ENCODE data around the gene PIANP.

Gene PIANP

DNA sequence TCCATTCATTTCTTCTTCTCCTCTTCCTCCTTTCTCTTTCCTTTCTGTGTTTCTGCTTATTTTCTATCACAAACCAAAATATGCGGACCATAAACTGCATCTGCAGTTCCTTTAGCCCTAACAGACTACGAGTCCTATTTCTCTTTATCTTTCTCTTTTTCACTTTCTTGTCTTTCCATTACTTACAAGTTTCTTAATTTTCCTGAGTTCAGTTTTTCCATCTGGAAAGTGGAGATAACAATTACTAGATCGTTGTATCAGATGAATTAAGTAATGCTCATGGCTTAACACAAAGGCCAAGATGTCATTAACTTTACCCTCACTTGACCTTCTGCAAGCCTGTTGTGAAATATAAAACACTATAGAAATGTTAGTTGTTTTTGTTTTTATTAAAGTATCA is 22.2 kb upstream of the PIANP start:
- no peak for TF ChIP-seq GATA3 (IDR thresholded peaks at IDR 0.05; ENCODE audit: low read depth, low read length)
- no peak for TF ChIP-seq GATA2 (IDR thresholded peaks at IDR 0.05; ENCODE audit: low read depth, low read length)

DNA sequence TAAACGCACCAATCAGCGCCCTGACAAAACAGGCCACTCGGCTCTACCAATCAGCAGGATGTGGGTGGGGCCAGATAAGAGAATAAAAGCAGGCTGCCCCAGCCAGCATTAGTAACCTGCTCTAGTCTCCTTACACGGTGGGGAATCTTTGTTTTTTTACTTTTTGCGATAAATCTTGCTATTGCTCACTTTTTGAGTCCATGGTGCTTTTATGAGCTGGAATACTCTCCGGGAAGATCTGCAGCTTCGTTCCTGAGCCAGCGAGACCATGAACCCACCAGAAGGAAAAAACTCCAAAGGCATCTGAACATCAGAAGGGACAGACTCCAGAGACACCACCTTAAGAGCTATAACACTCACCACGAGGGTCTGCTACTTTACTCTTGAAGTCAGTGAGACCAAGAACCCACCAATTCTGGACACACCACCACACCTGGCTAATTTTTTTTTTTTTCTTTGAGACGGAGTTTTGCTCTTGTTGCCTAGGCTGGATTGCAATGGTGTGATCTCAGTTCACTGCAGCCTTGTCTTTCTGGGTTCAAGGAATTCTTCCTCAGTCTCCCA is 16.3 kb upstream of the PIANP start:
- TF ChIP-seq GATA3 (IDR thresholded peaks at IDR 0.05; ENCODE audit: low read depth, low read length): no peak
- TF ChIP-seq GATA2 (IDR thresholded peaks at IDR 0.05; ENCODE audit: low read depth, low read length): no peak

DNA sequence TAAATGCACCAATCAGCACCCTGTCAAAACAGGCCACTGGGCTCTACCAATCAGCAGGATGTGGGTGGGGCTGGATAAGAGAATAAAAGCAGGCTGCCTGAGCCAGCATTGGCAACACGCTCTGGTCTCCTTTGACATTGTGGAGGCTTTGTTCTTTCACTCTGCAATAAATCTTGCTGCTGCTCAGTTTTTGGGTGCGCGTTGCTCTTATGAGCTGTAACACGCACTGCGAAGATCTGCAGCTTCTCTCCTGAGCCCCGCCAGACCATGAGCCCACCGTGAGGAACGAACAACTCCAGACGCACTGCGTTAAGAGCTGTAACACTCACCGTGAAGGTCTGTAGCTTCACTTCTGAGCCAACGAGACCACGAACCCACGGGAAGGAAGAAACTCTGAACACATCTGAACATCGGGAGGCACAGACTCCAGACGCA is 8.4 kb upstream of the PIANP start:
- TF ChIP-seq GATA2 (IDR thresholded peaks at IDR 0.05; ENCODE audit: low read depth, low read length) (no peak), GATA3 (IDR thresholded peaks at IDR 0.05; ENCODE audit: low read depth, low read length) (no peak)

DNA sequence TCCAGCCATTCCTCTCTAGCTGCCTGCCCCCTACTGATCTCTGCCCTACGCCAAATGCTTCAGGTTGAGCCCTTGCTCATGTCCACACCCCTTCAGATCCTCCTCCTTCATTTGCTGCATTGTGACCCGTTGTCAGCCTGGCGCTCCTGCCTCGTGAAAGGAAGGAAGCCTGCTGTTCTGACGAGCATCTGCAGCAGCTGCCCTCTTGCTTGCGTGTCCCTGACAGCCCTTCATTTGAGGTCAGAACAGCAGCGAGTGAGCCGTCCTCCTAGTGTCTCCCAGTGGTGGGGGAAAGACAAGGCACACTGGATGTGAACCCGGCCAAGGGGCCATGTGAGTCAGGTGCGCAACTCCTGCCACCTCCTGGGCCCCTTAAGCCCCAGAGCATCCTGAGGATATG is 3.0 kb upstream of the PIANP start:
- no peak for TF ChIP-seq GATA3 (IDR thresholded peaks at IDR 0.05; ENCODE audit: low read depth, low read length)
- no peak for TF ChIP-seq GATA2 (IDR thresholded peaks at IDR 0.05; ENCODE audit: low read depth, low read length)

DNA sequence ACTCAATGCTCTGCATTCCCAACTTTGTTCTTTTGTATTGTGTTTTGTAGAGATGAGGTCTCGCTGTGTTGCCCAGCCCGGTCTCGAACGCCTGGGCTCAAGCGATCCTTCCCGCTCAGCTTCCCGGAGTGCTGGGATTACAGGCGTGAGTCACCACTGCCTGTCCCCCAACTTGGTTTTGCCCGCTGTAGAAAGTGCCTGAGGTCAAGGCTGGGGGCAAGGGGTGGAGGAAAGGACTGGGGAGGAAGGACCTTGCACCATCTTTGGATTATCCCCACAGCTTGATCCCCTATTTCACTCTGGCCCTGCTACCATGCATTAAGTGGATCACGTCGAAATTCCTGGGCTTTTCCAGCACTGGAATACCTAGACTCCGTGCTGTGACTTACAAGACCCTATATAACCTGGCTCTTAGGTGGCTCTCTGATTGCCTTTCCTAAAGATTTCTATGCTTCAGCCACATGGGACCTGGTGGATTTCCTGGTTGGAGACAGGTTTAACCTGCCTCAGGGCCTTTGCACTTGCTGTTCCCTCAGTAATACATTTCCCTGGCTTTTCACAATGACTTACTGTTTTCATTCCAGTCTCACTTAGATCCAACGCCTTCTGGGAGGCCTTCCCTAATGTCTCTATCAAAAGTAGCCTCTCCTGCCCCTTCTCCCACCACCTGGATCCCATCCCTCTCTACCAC is 608 bp upstream of the PIANP start:
- TF ChIP-seq GATA3 (IDR thresholded peaks at IDR 0.05; ENCODE audit: low read depth, low read length) (no peak), GATA2 (IDR thresholded peaks at IDR 0.05; ENCODE audit: low read depth, low read length) (no peak)

DNA sequence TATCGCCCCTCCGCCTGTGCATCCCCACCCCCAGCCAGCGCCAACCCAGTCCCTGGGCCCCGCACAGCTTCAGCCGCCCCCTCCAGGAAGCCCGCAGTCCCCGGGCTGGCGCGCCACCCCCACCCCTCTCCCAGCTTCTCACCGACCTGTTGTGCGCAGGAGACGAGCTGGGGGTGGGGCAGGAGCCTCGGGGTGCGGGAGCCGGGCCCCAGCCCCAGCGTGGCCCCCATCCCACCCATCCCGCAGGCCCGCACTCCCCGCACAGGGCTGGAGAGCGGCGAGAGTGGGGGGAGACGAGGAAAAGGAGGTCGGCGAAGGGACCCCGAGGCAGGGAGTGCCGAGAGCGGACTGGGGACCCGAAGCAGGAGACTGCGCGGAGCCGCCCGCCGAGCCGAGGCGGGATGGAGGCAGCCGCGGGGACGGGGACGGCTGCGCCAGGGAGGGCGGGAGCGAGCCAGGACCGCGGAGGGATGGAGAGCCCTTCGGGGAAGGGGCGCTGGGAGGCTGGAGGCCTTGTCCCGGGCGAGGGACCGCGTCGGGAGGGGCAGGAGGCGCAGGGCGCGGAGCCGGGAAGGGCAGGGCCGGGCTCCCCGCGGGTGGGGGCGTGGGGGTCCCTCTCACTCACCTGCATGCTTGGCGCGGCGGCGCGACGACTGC is 498 bp downstream of the PIANP start:
- TF ChIP-seq GATA3 (IDR thresholded peaks at IDR 0.05; ENCODE audit: low read depth, low read length) (no peak), GATA2 (IDR thresholded peaks at IDR 0.05; ENCODE audit: low read depth, low read length) (no peak)

DNA sequence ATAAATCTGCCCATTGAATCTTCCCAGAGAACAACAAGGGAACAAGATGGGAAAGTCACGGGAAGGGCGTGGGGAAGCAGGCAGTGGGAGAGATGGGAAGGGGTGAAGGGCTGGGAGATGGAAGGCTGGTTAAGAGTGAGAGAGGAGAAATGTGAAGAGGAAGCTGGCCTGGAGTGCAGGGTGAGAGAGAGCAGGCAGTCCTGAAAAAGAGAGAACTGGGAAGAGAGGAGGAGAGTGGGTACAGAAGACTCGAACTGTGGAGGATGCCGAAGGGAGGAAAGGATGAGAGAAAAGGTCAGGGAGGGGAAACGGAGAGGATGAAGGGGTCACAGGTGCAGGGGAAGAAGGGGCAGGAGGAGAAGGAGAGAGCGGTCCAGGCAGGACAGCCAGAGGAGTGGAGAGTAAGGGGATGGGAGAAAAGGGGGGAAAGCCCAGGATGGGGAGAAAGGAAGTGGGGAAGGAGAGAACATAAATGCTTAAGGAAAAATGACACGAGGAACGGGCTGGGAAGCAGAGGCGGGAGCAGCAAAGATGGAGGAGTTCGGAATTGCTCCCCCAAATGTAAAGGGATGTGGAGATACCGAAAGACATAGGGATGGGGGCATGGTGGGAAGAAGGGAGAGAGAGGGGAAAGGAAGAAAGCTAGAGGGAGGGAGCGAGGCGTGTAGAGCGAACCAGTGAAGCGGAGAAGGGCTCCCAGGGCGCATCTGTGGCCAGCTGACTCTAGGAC is 1.2 kb downstream of the PIANP start:
- no peak for TF ChIP-seq GATA3 (IDR thresholded peaks at IDR 0.05; ENCODE audit: low read depth, low read length)
- no peak for TF ChIP-seq GATA2 (IDR thresholded peaks at IDR 0.05; ENCODE audit: low read depth, low read length)

DNA sequence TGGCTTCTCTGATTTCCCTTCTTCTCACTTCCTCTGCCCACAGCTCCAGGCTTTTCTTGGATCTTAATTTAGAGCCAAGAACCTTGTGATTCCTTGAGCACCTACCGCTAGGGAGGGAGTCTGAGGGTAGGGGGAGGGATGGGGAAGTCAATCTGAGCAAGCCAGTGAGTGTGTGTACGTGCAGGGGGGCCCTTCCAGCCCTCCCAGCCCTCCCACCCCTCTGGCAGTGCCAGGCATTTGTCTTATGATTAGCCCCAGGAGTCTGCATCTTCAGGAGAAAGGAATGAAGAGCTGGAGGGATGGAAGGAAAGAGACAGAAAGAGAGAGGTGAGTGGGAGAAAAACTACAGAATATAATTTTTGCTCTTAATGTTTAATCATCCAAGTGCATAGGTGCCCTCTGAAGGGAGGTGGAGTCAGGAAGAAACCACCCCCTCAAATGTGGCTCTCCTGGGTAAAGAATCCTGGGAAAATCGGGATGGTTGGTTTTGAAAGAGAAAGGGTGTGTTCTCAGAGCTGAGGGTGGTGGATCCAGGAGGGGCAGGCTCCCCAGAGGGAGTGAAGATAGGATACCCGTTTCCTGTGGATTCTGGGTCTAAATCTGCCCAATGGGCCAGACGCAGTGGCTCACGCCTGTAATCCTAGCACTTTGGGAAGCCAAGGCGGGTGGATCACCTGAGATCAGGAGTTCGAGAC is 2.1 kb downstream of the PIANP start:
- TF ChIP-seq GATA2 (IDR thresholded peaks at IDR 0.05; ENCODE audit: low read depth, low read length): no peak
- TF ChIP-seq GATA3 (IDR thresholded peaks at IDR 0.05; ENCODE audit: low read depth, low read length): no peak

DNA sequence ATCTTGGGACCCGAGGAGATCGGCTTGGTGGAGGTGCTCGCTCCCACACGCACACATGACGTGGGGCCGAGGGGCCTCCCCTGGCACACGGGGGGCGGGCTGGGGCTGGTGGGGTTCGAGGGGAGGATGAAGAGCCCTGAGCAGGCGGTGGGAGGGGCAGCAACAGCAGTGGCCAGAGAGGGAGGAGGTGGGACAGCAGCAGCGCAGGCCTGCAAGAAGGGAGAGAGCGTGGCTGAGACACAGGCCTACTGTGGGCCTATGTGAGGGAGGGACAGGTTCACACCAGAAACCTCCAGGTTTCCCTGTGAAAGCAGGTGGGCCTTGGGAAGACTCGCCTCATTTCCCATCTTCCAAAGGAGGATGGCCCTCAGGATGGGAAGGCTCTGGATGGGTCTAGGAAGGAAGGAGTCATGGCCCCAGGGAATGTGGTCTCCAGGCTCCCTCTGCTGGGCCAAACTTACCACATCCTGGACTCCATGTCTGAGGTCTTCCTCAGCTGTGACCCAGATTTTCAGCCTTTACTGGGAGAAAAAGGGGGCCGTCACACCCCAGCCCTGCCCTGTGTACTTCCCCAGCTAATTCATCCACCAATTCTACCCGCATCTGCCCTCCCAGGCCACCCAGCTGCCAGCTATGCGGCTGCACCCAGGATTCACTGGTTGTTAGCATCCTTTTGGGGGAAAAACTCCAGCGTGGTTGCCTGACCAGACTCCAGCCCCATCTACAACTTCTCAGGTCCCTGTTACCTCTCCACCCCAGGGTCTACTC is 2.8 kb downstream of the PIANP start:
- TF ChIP-seq GATA2 (IDR thresholded peaks at IDR 0.05; ENCODE audit: low read depth, low read length): no peak
- no peak for TF ChIP-seq GATA3 (IDR thresholded peaks at IDR 0.05; ENCODE audit: low read depth, low read length)

DNA sequence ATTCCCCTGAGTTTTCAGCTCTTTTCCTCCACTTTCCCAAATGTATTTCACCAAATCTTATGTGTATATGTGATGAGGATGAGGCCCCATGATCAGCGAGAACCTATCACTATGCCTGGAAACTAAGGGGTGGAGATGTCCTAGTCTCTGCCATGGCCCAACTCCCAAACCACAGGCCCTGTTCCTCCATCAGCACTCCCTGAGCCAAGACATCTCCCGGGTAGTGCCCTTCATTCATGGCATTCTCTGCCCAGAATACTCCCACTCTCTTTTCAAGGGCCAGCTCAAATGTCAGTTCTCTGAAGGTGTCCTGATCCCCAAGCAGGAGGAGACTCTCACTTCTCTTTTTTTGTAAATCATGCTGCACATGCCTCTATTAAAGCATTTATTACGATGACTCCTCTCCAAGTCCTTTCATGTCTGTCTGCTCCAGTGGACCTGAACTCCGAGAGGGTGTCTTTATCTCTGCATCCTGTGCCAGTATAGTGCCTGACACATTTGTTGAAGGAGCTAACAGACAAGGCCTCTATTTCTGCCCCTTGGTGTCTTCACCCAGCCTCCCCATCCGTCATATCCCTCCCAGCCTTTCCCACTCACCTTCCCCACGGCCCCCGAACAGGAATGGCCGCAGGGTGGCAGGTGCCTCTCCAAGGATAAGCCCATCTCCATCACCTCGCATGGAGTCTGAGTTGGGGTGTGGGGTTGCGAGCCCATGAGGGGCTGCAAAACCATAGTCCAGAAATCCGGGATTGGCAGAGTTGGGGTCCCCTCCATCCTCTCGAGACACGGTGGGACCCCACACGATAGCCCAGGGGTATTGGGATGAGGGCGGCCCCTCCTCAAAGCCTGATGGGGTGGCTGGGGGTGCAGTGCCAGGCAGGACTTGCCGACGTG is 3.7 kb downstream of the PIANP start:
- TF ChIP-seq GATA2 (IDR thresholded peaks at IDR 0.05; ENCODE audit: low read depth, low read length) (no peak), GATA3 (IDR thresholded peaks at IDR 0.05; ENCODE audit: low read depth, low read length) (no peak)

DNA sequence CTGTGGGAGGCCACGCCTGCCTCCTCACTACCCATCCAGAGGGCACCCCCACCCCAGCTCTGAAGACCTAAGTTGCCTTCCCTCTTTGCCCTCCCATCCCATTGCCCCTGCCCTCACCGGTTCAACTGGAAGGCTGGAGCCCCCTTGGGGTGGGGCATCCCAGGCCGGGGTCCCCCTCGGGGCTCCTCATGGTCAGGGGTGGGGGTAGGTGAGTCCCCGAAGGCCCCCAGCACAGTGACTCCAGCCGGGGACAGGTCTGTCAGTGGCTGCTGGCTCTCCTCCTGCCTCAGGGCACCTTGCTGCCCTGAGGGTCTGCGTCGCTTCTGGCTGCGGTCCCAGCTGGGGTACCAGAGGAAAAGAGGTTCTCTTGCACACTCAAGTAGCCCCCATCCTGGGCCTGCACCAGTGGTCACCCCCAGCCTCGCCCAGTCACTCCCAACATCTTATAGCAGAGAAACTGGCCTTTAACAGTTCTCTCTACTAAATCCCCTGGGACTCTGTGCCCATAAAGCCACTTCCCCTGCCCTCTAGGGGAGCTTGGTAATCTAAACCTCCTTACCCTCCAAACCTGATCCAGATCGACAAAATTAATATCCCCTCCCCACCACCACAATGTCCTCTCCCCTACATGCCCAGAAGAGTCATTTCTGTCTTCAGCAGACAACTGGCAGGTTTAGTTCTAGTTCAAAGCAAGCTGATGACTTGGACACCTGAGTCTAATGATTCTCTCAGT is 5.1 kb downstream of the PIANP start:
- TF ChIP-seq GATA3 (IDR thresholded peaks at IDR 0.05; ENCODE audit: low read depth, low read length) (no peak), GATA2 (IDR thresholded peaks at IDR 0.05; ENCODE audit: low read depth, low read length) (no peak)

DNA sequence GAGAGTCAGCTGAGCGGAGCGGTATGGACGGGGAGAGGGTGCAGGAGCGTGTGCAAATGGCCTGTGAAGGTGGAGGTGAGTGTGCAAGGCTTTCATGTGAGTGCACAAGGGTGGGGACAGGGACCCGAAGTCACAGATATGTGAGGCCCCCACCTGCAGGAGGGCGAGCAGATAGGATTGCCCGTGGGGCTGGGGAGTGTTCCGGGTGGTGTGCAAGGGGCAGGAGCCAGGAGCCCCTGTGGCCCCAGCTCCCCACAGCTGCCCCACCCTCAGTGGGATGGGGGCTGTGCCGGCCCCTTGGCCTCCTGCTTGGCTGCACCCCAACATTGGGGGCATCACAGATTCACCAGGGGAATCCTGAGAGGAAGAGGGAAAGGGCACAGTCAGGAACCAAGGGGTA is 5.9 kb downstream of the PIANP start:
- TF ChIP-seq GATA3 (IDR thresholded peaks at IDR 0.05; ENCODE audit: low read depth, low read length): no peak
- no peak for TF ChIP-seq GATA2 (IDR thresholded peaks at IDR 0.05; ENCODE audit: low read depth, low read length)
